ENCODE data around the gene MCTP2.
"Not testable (repeated sequence)": the region's sequence is repeated elsewhere in the genome, so short reads cannot be mapped to it uniquely, and the experiment has no call there.

Gene MCTP2

DNA sequence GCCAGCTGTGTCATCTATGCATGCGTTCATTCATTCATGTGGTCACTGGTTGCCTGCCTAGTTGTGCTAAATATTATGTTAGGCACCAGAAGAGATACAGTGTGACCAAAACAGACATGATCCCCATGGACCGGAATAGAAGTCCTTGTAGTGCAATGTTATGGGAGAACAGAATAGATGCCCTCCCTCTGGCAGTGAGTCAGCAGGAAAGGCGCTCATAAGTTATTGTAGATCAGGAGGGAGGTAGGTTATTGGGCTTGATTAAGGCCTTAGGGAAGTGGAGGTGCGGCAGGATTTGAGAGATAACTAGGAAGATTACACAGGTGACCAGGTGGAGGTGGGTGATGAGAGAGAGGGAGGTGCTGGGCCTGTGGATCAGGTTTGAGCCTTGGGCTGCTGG lies 5.2 kb downstream of the MCTP2 start:
- no peak for DNase-seq (ENCODE audit: low spot score)

DNA sequence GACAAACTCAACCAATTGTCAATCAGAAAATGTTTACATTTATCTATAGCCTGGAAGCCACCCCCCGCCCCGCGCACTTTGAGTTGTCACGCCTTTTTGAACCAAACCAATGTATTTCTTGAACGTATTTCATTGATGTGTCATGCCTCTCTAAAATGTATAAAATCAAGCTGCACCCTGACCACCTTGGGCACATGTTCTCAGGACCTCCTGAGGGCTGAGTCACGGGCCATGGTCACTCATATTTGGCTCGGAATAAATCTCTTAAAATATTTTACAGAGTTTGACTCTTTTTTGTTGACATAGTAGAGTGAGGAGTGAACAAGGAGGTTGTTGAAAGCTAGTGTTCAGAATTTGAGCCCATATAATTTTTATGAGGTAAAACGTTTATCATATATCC lies 6.5 kb downstream of the MCTP2 start:
- no peak for DNase-seq (ENCODE audit: low spot score)

GRCh38 chr15:94238539-94239118 lies 7.3 kb downstream of the MCTP2 start:
- no peak for DNase-seq (ENCODE audit: low spot score)

DNA sequence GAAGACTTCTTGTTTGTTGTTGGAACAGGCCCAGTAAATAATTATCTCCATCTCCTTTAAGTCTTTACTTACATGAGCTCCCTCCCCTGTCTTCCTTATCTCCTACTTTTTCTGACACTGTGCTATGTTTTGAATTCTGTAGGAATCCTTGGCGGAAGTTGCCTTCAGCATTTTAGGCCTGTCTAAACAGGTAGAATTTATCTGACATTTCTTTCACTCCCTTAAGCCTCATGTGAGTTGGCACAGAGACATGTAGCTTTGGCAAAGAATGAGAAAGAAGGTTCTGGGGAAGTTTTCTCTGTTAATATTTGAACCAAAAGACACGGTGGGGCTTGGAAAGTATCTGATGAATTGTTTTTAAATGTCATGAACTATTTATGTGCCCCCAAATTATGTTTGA lies 8.1 kb downstream of the MCTP2 start:
- no peak for DNase-seq (ENCODE audit: low spot score)

GRCh38 chr15:94240480-94240879 lies 9.1 kb downstream of the MCTP2 start:
- DNase-seq (ENCODE audit: low spot score), result no peak

- DNase-seq (ENCODE audit: low spot score), result no peak
Observed at GRCh38 chr15:94242257-94242656, 10.9 kb downstream of the MCTP2 start.

DNA sequence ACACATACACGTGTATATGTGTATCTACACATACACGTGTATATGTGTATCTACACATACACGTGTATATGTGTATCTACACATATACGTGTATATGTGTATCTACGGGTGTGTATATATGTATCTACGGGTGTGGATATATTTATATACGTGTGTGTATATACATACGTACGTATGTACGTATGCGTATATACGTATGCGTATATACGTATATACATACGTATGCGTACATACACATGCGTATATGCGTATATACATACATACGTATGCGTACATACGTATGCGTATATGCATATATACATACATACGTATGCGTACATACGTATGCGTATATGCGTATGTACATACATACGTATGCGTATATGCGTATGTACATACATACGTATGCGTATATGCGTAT lies 11.6 kb downstream of the MCTP2 start:
- DNase-seq (ENCODE audit: low spot score), result not testable (repeated sequence)

DNA sequence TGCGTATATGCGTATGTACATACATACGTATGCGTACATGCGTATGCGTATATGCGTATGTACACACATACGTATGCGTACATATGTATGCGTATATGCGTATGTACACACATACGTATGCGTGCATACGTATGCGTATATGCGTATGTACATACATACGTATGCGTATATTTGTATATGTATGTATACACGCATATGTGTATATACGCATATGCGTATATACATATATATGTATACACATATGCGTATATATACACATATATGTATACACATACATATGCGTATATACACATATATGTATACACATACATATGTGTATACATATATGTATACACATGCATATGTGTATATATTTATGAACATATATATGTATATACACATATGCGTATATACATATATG lies 12.1 kb downstream of the MCTP2 start:
- DNase-seq (ENCODE audit: low spot score), result no peak

DNA sequence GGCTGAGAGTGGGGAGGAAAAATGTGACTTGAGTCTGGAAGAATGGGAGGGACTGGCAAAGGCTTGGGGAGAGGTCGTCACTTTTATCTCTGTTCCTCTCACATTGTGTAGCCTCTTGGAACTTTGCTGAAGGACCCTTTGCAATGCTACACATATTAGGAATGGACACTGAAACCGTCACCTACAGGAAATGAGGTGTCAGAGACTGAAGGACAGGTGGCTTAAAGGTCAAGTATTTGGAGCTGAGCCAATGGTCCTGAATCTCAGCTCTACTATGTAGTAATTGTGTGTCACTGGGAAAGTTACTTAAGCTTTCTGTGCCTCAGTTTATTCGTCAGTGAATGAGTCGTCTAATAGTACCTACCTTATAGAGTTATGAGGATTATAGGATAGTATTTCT lies 14.7 kb downstream of the MCTP2 start:
- no peak for DNase-seq (ENCODE audit: low spot score)

GRCh38 chr15:94247789-94248638 lies 16.7 kb downstream of the MCTP2 start:
- DNase-seq (ENCODE audit: low spot score), result no peak

- DNase-seq (ENCODE audit: low spot score), result no peak
Observed at GRCh38 chr15:94250801-94251200, 19.4 kb downstream of the MCTP2 start.

- DNase-seq (ENCODE audit: low spot score), result no peak
Observed at GRCh38 chr15:94252223-94252766, 20.9 kb downstream of the MCTP2 start.

DNA sequence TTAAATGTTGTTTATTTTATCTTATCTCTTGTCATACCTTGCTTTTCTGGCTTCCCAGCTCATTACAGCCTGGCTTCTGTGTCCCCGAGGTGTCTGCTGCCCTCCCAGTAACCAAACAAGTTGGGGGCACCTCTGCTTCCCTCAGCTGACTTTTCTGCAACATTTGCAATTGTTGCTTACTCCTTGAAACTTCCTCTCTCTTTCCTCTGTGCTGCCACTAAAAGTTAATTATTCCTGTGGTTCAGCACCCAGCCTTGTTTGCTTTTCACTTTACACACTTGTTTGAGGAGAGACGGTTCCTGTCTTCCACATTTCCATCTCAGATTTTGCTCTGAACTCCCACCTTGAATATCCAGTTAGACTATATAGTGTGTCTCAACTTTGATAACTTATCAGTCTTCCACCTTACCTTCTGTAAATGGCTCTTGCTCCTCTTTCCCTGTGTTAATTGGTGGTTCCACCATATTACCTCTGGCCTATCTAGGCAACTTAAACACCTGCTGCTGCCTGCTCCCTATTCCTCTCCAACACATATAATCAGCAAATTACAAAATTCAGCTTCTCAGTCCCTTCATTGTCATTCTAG lies 21.6 kb downstream of the MCTP2 start:
- DNase-seq (ENCODE audit: low spot score), result no peak

GRCh38 chr15:94253742-94254141 lies 22.4 kb downstream of the MCTP2 start:
- DNase-seq (ENCODE audit: low spot score), result no peak

- DNase-seq (ENCODE audit: low spot score), result no peak
Observed at GRCh38 chr15:94255540-94255939, 24.2 kb downstream of the MCTP2 start.

GRCh38 chr15:94256511-94256910 lies 25.1 kb downstream of the MCTP2 start:
- no peak for DNase-seq (ENCODE audit: low spot score)

DNA sequence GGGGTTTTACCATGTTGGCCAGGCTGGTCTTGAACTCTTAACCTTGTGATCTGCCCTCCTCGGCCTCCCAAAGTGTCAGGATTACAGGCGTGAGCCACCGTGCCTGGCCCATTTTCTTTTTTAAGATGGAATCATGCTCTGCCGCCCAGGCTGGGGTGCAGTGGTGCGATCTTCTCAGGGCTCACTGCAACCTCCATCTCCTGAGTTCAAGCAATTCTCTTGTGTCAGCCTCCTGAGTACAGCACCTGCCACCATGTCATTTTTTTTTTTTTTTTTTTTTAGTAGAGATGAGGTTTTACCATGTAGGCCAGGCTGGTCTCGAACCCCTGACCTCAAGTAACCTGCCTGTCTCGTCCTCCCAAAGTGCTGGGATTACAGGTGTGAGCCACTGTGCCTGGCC lies 26.4 kb downstream of the MCTP2 start:
- DNase-seq (ENCODE audit: low spot score), result not testable (repeated sequence)

- DNase-seq (ENCODE audit: low spot score), result no peak
Observed at GRCh38 chr15:94258246-94258645, 26.9 kb downstream of the MCTP2 start.

DNA sequence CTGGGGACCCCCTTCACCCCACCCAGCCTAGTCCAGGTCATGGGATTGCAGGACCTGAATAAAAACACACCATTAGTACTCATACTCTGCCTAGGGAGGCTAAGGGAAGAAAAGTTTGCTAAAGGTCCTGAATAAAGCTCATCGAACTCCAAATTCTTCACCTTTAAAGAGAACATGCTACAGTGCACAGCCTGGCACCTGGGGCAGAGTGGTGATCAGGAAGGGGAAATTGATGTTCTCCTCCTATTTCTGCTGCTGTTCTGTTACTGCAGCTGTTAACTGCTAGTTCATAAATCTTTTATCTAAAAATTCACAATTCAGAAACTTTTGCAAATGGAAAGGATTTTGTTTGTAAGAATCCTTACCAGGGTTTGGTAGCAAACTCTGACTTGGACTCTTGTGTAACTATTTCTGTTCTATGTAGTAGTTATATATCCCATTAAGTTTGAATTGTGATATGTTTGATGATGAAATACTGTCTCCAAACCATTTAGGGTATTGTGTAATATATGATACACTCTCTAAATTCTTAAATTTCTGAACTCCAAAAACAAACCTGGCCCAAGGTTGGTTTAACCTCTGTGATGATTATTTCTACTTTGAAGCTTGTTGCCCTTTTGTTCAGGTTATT lies 27.9 kb downstream of the MCTP2 start:
- no peak for DNase-seq (ENCODE audit: low spot score)

DNA sequence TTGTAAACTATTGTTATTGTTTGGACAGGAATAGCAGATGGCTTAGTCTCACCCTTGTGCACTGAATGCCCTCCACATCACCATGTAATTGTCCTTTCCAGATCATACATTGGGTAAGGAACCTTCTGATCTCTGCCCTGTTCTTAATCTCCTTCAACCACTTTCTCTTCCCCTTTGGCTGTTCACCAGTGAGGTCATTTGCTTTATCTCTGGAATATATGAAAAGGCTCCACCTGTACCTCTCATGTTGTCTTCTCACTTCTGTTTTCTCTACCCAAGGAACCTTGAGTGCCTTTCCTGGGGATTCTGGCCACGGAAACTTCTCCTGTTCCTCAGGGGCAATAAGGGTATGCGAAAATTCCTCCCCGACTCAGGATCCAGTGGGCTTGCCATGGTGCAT lies 28.5 kb downstream of the MCTP2 start:
- no peak for DNase-seq (ENCODE audit: low spot score)

DNA sequence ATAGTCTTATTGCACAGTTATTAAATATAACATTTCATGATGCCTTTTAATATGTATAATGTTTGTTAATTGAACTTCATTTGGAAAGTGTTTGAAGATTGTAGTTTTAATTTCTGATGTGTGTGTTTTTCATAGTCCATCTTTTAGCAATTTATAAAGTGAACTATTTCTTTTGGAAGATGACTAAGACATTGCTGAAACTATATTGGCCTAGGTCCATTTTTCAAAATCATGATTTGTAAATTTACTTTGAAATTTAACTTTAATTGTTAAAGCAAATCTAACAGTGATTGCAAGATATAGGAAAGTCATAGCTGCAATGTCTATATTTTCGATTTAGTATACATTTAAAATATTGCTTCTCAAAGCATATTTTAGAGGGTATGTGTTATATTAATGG lies 30.8 kb downstream of the MCTP2 start:
- no peak for DNase-seq (ENCODE audit: low spot score)

Measured in Ammon's horn (tissue), 1 donor.